Keratinocyte (primary cell): ENCODE results near the gene FTO. TPM values are rescaled to one million over a fixed set of nuclear protein-coding genes. Genes with fewer than 3 reads are reported as not detected.

Source experiments
- DNase-seq: peaks from one replicate; pipeline ENCODE4 v3.0.0-alpha.2; 2011; ENCODE audit warnings: low read depth, missing footprints, low spot score
- FAIRE-seq: peaks from 2 replicates; lab custom pipeline; 2011; peaks lifted over from hg19 to GRCh38; lab: Jason Lieb, UNC
- H2AFZ ChIP-seq: 2 replicates; pipeline ENCODE4 v1.6.0; 2012; ENCODE audit warnings: low read length, control low read depth, inconsistent platforms; ENCODE audit not compliant: control insufficient read depth
- H3K27ac ChIP-seq: 2 replicates; pipeline ENCODE4 v1.5.1; 2011; ENCODE audit warnings: low read length; ENCODE audit not compliant: control insufficient read depth, insufficient read depth
- H3K27me3 ChIP-seq: 3 replicates; pipeline ENCODE4 v1.6.0; 2011; ENCODE audit warnings: low read length; ENCODE audit not compliant: control insufficient read depth, insufficient read depth; ENCODE audit errors: extremely low read depth
- H3K36me3 ChIP-seq, 2 experiments: 2 replicates in 1 of 2; 3 replicates in 1 of 2; pipeline ENCODE4 v1.5.1; 2011; ENCODE audit warnings: low read length in 2 of 2, mild to moderate bottlenecking in 1 of 2; ENCODE audit not compliant: control insufficient read depth in 2 of 2, insufficient read depth in 2 of 2; ENCODE audit errors: extremely low read depth in 1 of 2
- H3K4me1 ChIP-seq: 3 replicates; pipeline ENCODE4 v1.5.1; 2011; ENCODE audit warnings: low read length; ENCODE audit not compliant: control insufficient read depth, insufficient read depth; ENCODE audit errors: extremely low read depth
- H3K4me2 ChIP-seq: 3 replicates; pipeline ENCODE4 v1.6.0; 2011; ENCODE audit warnings: low read depth, low read length; ENCODE audit not compliant: control insufficient read depth, insufficient read depth; ENCODE audit errors: extremely low read depth
- H3K4me3 ChIP-seq, 3 experiments: fragments of 200-600 bp in 1 of 3; sonication (generic) in 1 of 3; 2 replicates in 2 of 3; 3 replicates in 1 of 3; pipeline ENCODE4 v1.5.1; 2011 to 2016; ENCODE audit warnings: low read length in 3 of 3, mild to moderate bottlenecking in 3 of 3, control low read depth in 2 of 3, inconsistent platforms in 1 of 3, low read depth in 1 of 3, mixed read lengths in 1 of 3, mixed run types in 1 of 3, moderate library complexity in 1 of 3; ENCODE audit not compliant: control insufficient read depth in 2 of 3, insufficient read depth in 2 of 3; ENCODE audit errors: extremely low read depth in 1 of 3
- H3K79me2 ChIP-seq: 2 replicates; pipeline ENCODE4 v1.6.0; 2012; ENCODE audit warnings: low read length; ENCODE audit not compliant: control insufficient read depth, insufficient read depth
- H3K9ac ChIP-seq: 3 replicates; pipeline ENCODE4 v1.6.0; 2011; ENCODE audit warnings: low read length; ENCODE audit not compliant: control insufficient read depth, insufficient read depth; ENCODE audit errors: extremely low read depth
- H3K9me1 ChIP-seq: 3 replicates; pipeline ENCODE4 v1.6.0; 2011; ENCODE audit warnings: low read length; ENCODE audit not compliant: control insufficient read depth, insufficient read depth; ENCODE audit errors: extremely low read depth
- H3K9me3 ChIP-seq: 2 replicates; pipeline ENCODE4 v1.5.1; 2012; ENCODE audit warnings: low read depth, low read length; ENCODE audit not compliant: control insufficient read depth
- H4K20me1 ChIP-seq: 3 replicates; pipeline ENCODE4 v1.6.0; 2011; ENCODE audit warnings: low read length; ENCODE audit not compliant: control insufficient read depth, insufficient read depth; ENCODE audit errors: extremely low read depth
- EZH2 ChIP-seq: IDR thresholded peaks from one replicate; pipeline ENCODE4 v1.6.1; 2012; ENCODE audit warnings: inconsistent platforms, mild to moderate bottlenecking, low read length, moderate library complexity
- dilution Hi-C: fragments of 300-500 bp; cut with MboI; formaldehyde crosslinking; loops from one replicate; pipeline ENCODE4 v1.7.0; 2020; ENCODE audit warnings: low sequenced_read_pairs; ENCODE audit not compliant: extremely low pct_ligation_motif_present
- polyA plus RNA-seq, 5 experiments: library from polyadenylated mRNA; depleted of rRNA in 3 of 5; stranded (reverse) in 3 of 5; stranded (forward) in 1 of 5; unstranded in 1 of 5; fragments of >200 nt; gene quantifications; 1 replicate in 1 of 5; 2 replicates in 3 of 5; 3 replicates in 1 of 5; pipeline versions ENCODE4 v1.2.1 to v1.2.3, GENCODE V29; 2011 to 2012; ENCODE audit warnings: missing spikeins in 2 of 5, low read depth in 1 of 5, low replicate concordance in 1 of 5
- TF ChIP-seq, protein P1 (sequence below), 3 experiments: IDR thresholded peaks in 1 of 3; conservative IDR thresholded peaks in 1 of 3; optimal IDR thresholded peaks in 1 of 3; 2 replicates in 2 of 3; 3 replicates in 1 of 3; pipeline versions ENCODE3 to v1.5.1; 2011; ENCODE audit warnings: low read length in 3 of 3, mild to moderate bottlenecking in 3 of 3, moderate library complexity in 2 of 3, control low read depth in 1 of 3, inconsistent platforms in 1 of 3; ENCODE audit not compliant: insufficient read depth in 2 of 3; ENCODE audit errors: extremely low read depth in 1 of 3

FTO gene
- polyA plus RNA-seq, 1 donor (not counting 4 experiments of a cell fraction or from before 2014, with no cell fraction given): 56.4 TPM

- TF ChIP-seq, protein P1, sequence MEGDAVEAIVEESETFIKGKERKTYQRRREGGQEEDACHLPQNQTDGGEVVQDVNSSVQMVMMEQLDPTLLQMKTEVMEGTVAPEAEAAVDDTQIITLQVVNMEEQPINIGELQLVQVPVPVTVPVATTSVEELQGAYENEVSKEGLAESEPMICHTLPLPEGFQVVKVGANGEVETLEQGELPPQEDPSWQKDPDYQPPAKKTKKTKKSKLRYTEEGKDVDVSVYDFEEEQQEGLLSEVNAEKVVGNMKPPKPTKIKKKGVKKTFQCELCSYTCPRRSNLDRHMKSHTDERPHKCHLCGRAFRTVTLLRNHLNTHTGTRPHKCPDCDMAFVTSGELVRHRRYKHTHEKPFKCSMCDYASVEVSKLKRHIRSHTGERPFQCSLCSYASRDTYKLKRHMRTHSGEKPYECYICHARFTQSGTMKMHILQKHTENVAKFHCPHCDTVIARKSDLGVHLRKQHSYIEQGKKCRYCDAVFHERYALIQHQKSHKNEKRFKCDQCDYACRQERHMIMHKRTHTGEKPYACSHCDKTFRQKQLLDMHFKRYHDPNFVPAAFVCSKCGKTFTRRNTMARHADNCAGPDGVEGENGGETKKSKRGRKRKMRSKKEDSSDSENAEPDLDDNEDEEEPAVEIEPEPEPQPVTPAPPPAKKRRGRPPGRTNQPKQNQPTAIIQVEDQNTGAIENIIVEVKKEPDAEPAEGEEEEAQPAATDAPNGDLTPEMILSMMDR (optimal IDR thresholded peaks at IDR 0.05 in 1 of 3, IDR thresholded peaks at IDR 0.05 in 1 of 3, conservative IDR thresholded peaks at IDR 0.05 in 1 of 3; ENCODE audit: extremely low read depth in 1 of 3, insufficient read depth in 2 of 3, low read length in 3 of 3): no peak
- TF ChIP-seq EZH2: no peak
- dilution Hi-C loops: no loop called here
- no peak overlapping the region for H3K27ac ChIP-seq
- H2AFZ ChIP-seq: no peak overlapping the region
- DNase-seq (no peak), FAIRE-seq (no peak)
- H3K9me1 ChIP-seq: no peaks in the 10 kb centered on the region
- peaks cover 48% of the 10 kb centered on the region for H3K4me1 ChIP-seq
- H3K79me2 ChIP-seq: peaks cover 34% of the 10 kb centered on the region
- no peaks in the 10 kb centered on the region for H4K20me1 ChIP-seq
- H3K27me3 ChIP-seq: no peaks in the 10 kb centered on the region
- H3K9me3 ChIP-seq: no peaks in the 10 kb centered on the region
- H3K9ac ChIP-seq: no peak overlapping the region
- no peaks in the 10 kb centered on the region for H3K36me3 ChIP-seq
- H3K4me3 ChIP-seq: no peak overlapping the region
- no peak overlapping the region for H3K4me2 ChIP-seq
Measured at GRCh38 chr16:53779186-53779585, 75.2 kb downstream of the FTO start.

- peak; percentile 32 for FAIRE-seq
- H3K4me1 ChIP-seq: peaks cover 56% of the 10 kb centered on the region
- no peaks in the 10 kb centered on the region for H3K36me3 ChIP-seq
- no peak overlapping the region for H3K4me3 ChIP-seq
- H3K79me2 ChIP-seq: peaks cover 30% of the 10 kb centered on the region
- DNase-seq: no peak
- H3K27me3 ChIP-seq: no peaks in the 10 kb centered on the region
- no peaks in the 10 kb centered on the region for H3K9me3 ChIP-seq
- H3K9me1 ChIP-seq: no peaks in the 10 kb centered on the region
- no peak overlapping the region for H3K4me2 ChIP-seq
- no peak for TF ChIP-seq EZH2
- TF ChIP-seq, protein P1 (optimal IDR thresholded peaks at IDR 0.05 in 1 of 3, IDR thresholded peaks at IDR 0.05 in 1 of 3, conservative IDR thresholded peaks at IDR 0.05 in 1 of 3; ENCODE audit: extremely low read depth in 1 of 3, insufficient read depth in 2 of 3, low read length in 3 of 3): no peak
- H3K27ac ChIP-seq: no peak overlapping the region
- dilution Hi-C loops: no loop called here
- H3K9ac ChIP-seq: no peak overlapping the region
- no peaks in the 10 kb centered on the region for H4K20me1 ChIP-seq
- no peak overlapping the region for H2AFZ ChIP-seq
Measured at GRCh38 chr16:53780051-53780450, 76.1 kb downstream of the FTO start.
